Natural killer cell treated with Interleukin-12 subunit alpha and Interleukin-12 subunit beta and Interleukin-15 and Interleukin-18, amount 100 ng/mL, for 72 hours (primary cell): ENCODE measurements around the gene FEZF1. TPM values are rescaled to one million over a fixed set of nuclear protein-coding genes. Genes with fewer than 3 reads are reported as not detected.

ENCODE experiments used
- ATAC-seq, 2 donors: fragments of 150-1000 bp; cut with Tn5 transposase in 1 of 2; sonication (Bioruptor Pico), chemical (Tn5 transposase) in 1 of 2; 2 replicates each; pipeline ENCODE4 v1.10.0; 2021
- DNase-seq: peaks from one replicate; pipeline ENCODE4 v3.0.0; 2022; ENCODE audit warnings: low spot score
- H3K27ac Mint-ChIP-seq, 2 donors: 1 replicate in 1 of 2; 2 replicates in 1 of 2; pipeline ENCODE4 v1.8.0; 2022; ENCODE audit warnings: mixed read lengths in 2 of 2, mild to moderate bottlenecking in 1 of 2, moderate library complexity in 1 of 2
- H3K27me3 Mint-ChIP-seq, 2 donors: 1 replicate in 1 of 2; 2 replicates in 1 of 2; pipeline ENCODE4 v1.8.0; 2022; ENCODE audit warnings: mixed read lengths in 2 of 2
- H3K36me3 Mint-ChIP-seq: one replicate; pipeline ENCODE4 v1.8.0; 2022; ENCODE audit warnings: mixed read lengths
- H3K4me1 Mint-ChIP-seq, 2 donors: 1 replicate in 1 of 2; 2 replicates in 1 of 2; pipeline ENCODE4 v1.8.0; 2022; ENCODE audit warnings: low read depth in 2 of 2, mixed read lengths in 2 of 2, mild to moderate bottlenecking in 1 of 2
- H3K4me3 Mint-ChIP-seq: one replicate; pipeline ENCODE4 v1.8.0; 2022; ENCODE audit warnings: mixed read lengths
- H3K9me3 Mint-ChIP-seq: 2 replicates; pipeline ENCODE4 v1.8.0; 2022; ENCODE audit warnings: mixed read lengths
- total RNA-seq, 2 donors: library from RNA; stranded (reverse); gene quantifications; one replicate each; pipeline ENCODE4 v1.2.3, GENCODE V29; 2022

FEZF1 gene
- total RNA-seq, 2 donors from 2014 or later = not detected

DNA sequence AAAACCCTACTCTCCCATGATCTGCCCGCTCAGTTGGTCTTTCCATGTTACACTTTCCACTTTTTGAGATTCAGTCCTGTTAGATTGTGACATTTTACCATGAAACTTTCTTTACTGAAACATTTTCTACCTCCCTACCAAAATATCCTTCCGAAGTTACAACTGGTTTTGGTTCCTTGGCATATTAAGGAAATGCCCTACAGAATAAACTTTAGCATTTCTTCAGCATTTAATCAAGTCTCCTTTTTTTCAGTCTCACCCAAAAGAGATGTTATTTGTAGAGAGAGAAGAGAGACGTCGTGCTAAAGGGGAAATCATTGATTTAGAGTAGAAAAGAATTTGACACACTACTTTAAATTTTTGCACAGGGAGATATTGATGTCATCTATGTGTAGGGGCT lies 9.7 kb upstream of the FEZF1 start:
- DNase-seq = no peak
- Mint-ChIP-seq H3K4me1 (no peaks in the 10 kb centered on the region), H3K9me3 (peaks cover 6% of the 10 kb centered on the region), H3K36me3 (peaks cover 18% of the 10 kb centered on the region), H3K27me3 (peaks cover 42 to 54% of the 10 kb centered on the region in 2 donors), H3K27ac (no peak overlapping the region), H3K4me3 (no peak overlapping the region)
- ATAC-seq = no peak

DNA sequence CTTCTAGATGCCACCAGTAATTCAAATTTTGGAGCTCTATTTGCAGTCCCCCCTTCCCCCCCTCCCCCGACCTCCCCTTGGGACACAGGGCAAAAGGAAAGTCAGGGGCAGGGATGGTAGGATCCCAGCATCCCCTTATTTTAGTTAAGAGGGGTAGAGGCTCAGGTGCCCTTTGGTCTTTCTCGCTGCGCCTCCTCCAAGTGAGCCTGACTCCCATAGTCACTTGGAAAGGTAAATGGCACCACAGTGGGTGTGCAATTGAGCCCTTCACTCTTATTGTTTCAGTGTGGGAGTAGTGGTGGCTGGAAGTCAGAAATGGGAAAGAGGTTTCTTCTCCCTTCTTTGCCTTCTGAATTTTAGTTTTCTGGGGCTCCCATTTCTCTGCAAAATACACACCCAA lies 8.2 kb upstream of the FEZF1 start:
- Mint-ChIP-seq H3K4me3 (no peak overlapping the region), H3K36me3 (peaks cover 18% of the 10 kb centered on the region), H3K27me3 (peaks cover 45 to 64% of the 10 kb centered on the region in 2 donors), H3K4me1 (no peaks in the 10 kb centered on the region), H3K9me3 (peaks cover 3% of the 10 kb centered on the region), H3K27ac (no peak overlapping the region)
- ATAC-seq (no peak), DNase-seq (no peak)

DNA sequence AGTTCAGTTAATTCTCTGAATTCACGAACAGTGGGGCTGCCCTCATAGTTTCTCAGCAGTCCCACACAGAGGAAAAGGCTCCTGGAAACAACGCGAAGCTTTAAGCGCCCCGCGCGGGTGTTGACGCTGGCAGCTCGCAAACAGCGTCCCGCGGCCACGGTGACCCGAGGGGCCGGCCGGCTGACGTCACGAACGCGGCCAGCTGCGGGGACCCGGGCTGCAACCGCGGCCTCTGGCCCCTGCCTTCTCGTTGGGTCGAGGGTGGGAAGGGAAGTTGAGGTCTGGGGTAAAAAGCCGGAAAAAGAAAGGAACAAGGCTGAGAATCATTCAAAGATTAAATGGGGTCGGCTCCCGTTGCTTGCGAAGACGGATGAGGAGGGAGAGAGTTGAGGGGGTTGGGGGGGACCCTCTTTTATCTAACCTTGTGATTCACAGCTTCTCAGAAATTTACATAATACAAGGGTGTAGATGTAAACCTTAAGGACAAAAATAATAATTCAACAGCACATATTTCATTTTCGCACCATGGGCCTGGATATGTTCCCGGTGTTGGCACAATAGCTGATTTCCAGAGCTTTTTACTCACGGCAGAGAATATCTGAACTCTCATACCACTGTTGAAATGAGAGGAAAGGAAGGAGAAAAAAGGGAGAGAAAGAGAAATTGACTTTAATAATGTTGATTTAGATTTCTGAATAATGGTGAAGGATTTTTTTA lies 7.3 kb upstream of the FEZF1 start:
- Mint-ChIP-seq H3K4me1 (no peaks in the 10 kb centered on the region), H3K27me3 (peaks cover 45 to 66% of the 10 kb centered on the region in 2 donors), H3K27ac (no peak overlapping the region), H3K9me3 (peaks cover 3% of the 10 kb centered on the region), H3K36me3 (peaks cover 18% of the 10 kb centered on the region), H3K4me3 (no peak overlapping the region)
- ATAC-seq = no peak
- DNase-seq = no peak

GRCh38 chr7:122311050-122311700 lies 6.6 kb upstream of the FEZF1 start:
- peaks cover 48 to 65% of the 10 kb centered on the region in 2 donors for H3K27me3 Mint-ChIP-seq
- H3K36me3 Mint-ChIP-seq = peaks cover 18% of the 10 kb centered on the region
- no peak overlapping the region for H3K27ac Mint-ChIP-seq
- no peak overlapping the region for H3K4me3 Mint-ChIP-seq
- ATAC-seq (no peak), DNase-seq (no peak)
- no peaks in the 10 kb centered on the region for H3K4me1 Mint-ChIP-seq
- peaks cover 3% of the 10 kb centered on the region for H3K9me3 Mint-ChIP-seq

DNA sequence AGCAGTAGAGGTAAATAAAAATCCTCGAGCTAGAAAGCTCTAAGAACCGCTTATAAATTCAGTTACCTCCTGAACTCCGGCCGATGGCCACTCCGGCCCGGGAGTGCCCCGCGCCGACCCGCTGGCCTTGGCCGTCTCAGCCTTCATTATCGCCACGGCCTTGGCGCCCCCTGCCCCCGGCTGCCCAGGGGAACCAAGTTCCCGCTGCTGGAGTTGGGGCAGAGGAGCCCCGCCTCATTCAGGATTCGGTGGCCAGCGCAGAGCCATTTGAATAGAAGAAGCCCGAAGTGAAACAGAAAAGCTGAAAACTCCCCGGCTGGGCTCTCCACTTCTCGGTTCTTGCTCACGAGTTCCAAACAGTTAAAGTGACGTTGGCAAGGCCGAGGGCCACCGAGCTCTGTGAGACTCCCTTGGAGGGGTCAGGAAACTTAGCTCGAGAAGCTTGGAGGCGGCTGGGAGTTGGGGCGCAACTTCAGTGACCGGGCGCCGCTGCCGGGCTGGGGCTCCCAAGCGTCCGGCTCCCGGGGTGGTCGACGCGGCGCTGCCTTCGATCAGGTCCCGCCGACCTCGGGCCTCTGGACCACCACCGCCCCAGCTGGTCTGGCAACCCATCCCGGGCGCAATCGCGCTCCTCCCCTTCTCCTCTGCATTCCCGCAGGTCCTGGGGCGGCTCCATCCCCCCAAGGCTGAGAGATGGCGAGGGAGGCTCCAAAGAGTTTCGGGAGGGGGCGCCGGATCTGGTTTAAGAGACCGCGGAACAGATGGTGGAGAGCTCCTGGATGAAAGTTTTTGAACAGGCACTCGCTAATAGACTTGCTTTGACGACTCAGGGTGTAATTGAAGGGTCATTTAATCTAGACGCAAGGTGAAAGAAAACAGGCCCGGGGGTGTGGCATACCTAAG lies 5.8 kb upstream of the FEZF1 start:
- Mint-ChIP-seq H3K27me3 (peaks cover 46 to 57% of the 10 kb centered on the region in 2 donors), H3K4me3 (no peak overlapping the region), H3K27ac (no peak overlapping the region), H3K4me1 (no peaks in the 10 kb centered on the region), H3K36me3 (peaks cover 14% of the 10 kb centered on the region), H3K9me3 (peaks cover 3% of the 10 kb centered on the region)
- DNase-seq (no peak), ATAC-seq (no peak)

DNA sequence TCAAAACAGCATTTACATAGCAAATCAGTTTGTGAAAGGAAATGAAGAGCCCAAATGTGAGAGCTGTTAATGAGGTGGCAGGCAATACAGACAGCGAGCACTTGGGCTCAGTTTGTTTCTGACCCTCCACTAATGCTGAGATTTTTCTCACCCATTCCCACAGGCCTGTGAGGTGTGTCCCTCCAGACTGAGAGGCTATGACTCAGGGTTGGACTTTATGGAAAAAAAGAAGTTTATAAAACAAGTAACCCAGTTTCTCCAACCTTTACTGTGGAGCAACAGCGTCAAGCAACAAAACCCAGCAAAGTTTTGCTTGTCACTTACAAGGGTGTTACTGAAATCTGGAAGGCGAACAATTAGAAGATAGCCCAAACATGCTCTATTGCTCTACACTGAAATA lies 4.9 kb upstream of the FEZF1 start:
- H3K36me3 Mint-ChIP-seq = peaks cover 8% of the 10 kb centered on the region
- H3K4me3 Mint-ChIP-seq = no peak overlapping the region
- H3K27me3 Mint-ChIP-seq = peaks cover 42 to 47% of the 10 kb centered on the region in 2 donors
- no peak for ATAC-seq
- H3K27ac Mint-ChIP-seq = no peak overlapping the region
- no peak for DNase-seq
- no peaks in the 10 kb centered on the region for H3K4me1 Mint-ChIP-seq
- no peaks in the 10 kb centered on the region for H3K9me3 Mint-ChIP-seq

DNA sequence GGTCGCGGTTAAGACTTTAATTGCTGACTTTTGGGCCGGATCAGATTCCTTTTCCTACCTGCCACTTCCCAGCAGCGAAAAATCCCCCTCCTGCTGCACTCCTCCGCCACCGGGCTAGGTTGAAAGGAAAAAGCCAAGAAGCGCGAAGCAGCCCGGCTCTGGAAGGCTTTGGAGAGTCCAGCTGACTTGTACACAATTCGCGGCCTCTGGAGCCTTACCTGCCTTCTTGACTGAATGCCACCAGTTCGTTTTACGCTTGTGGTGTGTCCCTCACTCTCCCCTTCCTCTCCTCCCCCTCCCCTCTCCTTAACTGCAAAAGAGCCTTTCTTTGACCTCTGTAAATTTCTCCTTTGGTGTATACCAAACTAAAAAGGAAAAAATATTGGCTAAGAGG lies 2.7 kb upstream of the FEZF1 start:
- Mint-ChIP-seq H3K4me3 (no peak overlapping the region), H3K9me3 (no peaks in the 10 kb centered on the region), H3K27me3 (peaks cover 52 to 54% of the 10 kb centered on the region in 2 donors), H3K4me1 (no peaks in the 10 kb centered on the region), H3K36me3 (peaks cover 8% of the 10 kb centered on the region), H3K27ac (no peak overlapping the region)
- no peak for DNase-seq
- ATAC-seq = no peak

DNA sequence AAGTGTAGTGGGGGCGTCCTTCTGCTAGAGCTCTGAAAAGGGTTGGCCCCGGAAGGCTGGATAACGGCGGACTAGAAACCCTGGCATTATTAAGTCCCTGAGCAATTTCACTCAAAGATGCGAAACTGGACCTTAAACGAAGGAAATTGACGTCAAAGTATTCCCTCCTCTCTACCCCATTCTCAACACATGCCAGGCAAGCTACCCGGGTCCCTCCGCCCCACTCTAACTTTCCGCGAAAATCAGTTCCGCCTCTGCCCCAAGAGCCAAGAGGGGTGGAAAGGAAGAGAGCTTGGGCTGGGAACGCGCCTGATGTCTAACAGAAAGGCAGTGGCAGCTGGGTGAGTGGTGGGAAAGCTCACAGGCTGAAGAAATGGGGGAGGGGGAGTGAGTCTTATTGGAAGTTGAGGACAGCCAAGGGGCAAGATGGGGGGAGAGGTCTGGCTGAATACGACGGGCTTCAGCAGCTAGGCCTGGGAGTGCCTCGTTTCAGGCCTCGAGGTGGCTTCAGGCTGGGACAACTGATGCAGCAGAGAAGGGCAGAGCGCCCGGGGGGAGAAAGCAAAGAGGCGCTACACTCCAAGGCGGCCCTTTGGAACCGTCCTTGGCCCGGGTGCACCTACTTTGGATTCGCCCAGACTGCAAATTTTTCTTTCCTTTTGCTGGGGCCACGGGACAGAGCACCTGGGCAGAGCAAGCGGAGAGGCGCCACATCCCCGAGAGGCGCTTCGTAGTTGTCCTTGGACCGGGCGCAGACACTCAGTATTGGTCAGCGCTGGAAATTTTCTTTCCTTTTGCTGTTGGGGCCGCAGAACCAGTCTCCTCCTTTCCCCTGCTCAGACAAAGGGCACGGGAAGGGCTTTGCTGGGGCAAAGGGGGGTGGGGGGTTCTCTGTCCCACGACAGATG lies 2.0 kb upstream of the FEZF1 start:
- DNase-seq (no peak), ATAC-seq (no peak)
- Mint-ChIP-seq H3K27ac (no peak overlapping the region), H3K27me3 (peaks cover 50 to 53% of the 10 kb centered on the region in 2 donors), H3K9me3 (no peaks in the 10 kb centered on the region), H3K36me3 (peaks cover 8% of the 10 kb centered on the region), H3K4me3 (no peak overlapping the region), H3K4me1 (no peaks in the 10 kb centered on the region)

- Mint-ChIP-seq H3K4me1 (no peaks in the 10 kb centered on the region), H3K9me3 (no peaks in the 10 kb centered on the region), H3K4me3 (no peak overlapping the region), H3K27ac (no peak overlapping the region), H3K27me3 (peaks cover 51 to 54% of the 10 kb centered on the region in 2 donors), H3K36me3 (peaks cover 15% of the 10 kb centered on the region)
- no peak for DNase-seq
- no peak for ATAC-seq
These were observed 1.1 kb upstream of the FEZF1 start for GRCh38 chr7:122305475-122306319.

- Mint-ChIP-seq H3K27me3 (peaks cover 54 to 56% of the 10 kb centered on the region in 2 donors), H3K9me3 (no peaks in the 10 kb centered on the region), H3K36me3 (peaks cover 16% of the 10 kb centered on the region), H3K27ac (no peak overlapping the region), H3K4me1 (no peaks in the 10 kb centered on the region), H3K4me3 (no peak overlapping the region)
- DNase-seq = no peak
- no peak for ATAC-seq
These were observed 459 bp upstream of the FEZF1 start for GRCh38 chr7:122304996-122305421.

DNA sequence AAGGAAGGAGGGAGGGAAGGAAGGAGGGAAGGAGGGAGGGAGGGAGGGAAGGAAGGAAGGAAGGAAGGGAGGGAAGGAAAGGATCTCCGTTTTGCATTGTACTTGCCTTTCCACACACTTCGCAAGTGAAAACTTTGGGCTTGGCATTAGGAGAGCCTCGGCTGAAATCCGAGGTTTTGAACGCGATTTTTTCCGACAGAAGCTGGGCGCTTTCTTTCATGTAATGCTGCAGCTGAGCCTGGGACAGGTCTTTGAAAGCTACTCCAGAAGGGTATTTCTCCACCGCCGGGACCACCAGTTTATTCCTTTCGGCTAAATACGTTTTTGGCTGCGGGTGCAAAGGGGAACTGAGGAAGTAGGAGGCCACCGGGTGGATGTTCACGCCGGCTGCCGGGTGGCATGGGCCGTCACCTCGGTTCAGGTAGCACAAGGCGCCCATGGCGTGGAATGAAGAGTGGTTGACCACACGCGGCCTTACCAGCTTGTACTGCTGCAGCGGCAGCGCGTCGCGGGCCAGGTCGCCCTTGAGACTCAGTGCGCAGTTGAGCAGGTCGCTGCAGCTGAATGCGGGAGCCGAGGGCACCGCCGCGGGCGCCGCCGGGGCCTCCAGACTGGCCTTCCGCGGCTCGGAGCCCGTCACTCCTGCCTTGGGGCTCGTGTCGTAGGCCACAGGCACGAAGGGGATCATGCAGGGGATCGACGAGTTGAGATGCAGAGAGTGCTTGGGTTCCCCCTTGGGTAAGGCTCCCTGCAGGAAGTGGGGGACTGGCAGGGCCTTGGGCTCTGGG lies 825 bp downstream of the FEZF1 start:
- no peaks in the 10 kb centered on the region for H3K9me3 Mint-ChIP-seq
- no peak for DNase-seq
- H3K27me3 Mint-ChIP-seq = peaks cover 57 to 58% of the 10 kb centered on the region in 2 donors
- H3K4me1 Mint-ChIP-seq = no peaks in the 10 kb centered on the region
- H3K27ac Mint-ChIP-seq = no peak overlapping the region
- no peak overlapping the region for H3K4me3 Mint-ChIP-seq
- no peak for ATAC-seq
- H3K36me3 Mint-ChIP-seq = peaks cover 12% of the 10 kb centered on the region
